NCI-H526 (cell line): ENCODE measurements around the gene PTGS1.

ENCODE experiments used
- DNase-seq, 2 experiments: peaks; one replicate each; lab custom pipeline; 2025; lab: John Stamatoyannopoulos, UW

The PTGS1 gene

DNA sequence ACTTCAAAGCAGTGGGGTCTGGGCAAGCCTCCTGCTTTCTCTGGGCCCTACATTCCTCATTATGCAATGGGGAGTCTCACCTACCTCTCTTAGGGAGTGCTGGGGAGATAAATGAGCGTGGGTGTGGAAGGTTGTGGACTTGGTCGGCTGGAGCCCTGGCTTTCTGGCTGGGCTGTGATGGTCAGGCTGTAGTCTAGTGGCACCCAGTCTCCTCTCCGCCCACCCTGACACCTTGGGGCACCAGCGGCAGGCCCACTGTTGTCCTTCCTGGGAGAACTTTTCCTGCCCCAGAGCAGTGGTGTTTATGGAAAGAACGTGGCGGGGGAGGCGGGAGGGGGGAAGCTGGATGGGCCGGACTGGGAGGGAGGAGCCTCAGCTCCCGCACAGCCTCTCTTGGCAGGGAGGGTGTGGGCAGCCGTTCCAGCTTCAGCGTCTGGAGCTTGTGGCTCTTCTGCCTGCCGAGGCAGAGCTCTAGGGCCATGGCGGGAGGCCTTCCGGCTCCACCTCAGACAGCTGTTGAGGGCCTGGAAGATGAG lies 4.1 kb downstream of the PTGS1 start:
- peak; percentile 31 to 82 for DNase-seq

GRCh38 chr9:122376796-122377195 lies 6.0 kb downstream of the PTGS1 start:
- DNase-seq = no peak

DNA sequence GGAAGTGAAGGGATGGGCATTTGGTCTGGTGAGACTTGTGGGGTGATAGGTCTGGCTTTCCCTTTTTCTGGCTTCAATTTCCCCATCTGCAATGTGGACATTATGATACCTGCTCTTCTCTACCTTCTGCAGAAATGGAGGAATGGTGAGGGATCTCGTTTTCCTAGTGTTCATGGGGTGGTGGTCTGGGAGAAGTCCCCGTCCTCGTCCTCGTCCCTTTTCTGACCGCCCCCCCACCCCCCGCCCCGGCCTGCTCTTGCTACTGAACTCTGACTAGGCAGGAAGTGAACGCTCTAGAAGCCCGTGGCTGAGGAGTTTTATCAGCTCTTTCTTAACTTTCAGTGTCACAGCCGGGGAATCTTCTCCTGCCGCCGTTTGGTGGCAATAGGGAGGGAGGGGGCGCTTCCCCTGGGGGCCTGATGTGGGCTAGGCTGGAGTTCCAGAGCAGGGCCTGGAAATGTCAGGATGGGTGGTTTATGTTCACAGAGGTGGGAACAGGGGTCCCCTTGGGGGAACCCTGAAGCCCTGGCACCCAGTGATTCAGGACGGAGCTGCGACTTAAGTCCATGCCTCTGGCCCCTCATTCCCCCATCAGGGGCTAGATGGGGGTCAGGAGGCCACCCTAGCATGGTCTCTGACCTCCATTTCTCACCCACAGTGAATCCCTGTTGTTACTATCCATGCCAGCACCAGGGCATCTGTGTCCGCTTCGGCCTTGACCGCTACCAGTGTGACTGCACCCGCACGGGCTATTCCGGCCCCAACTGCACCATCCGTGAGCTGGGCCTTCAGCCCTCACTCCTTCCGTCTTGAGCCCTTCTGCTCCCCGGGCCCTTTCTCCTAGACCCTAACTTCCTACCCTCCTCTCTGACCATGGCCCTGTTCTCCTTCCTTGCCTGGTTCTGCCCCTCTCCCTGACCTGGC lies 6.7 kb downstream of the PTGS1 start:
- no peak for DNase-seq

DNA sequence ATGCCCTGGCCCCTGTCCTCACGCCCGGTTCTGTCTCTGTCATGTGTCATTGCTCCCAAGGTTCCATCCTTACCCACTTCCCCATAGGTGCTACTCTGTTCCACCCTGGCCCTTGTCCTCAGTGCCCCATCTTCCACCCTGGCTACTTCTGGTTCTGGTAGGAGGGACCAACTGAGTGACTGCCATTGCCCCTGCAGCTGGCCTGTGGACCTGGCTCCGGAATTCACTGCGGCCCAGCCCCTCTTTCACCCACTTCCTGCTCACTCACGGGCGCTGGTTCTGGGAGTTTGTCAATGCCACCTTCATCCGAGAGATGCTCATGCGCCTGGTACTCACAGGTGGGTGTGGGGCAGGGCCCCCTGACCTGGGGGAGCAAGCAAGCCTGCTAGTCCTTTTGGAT lies 7.4 kb downstream of the PTGS1 start:
- DNase-seq = no peak

DNA sequence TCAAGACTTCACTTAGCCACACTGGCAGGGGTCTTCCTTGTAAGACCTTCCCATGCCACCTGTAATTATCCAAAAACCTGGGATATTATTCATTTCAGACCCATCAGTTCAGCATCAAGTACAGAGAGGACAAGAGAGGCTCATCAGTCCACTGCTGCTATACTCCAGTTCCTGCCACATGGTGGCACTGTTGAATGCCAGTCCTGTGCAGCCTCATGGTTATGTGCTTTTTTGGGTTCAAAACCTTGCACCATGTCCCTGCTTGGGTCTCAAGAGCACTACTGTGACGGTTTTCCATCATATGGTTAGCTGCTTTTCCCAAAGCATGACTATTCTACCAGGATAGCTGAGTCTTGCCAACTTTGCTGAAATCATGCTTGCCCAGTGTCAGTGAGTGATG lies 8.5 kb downstream of the PTGS1 start:
- peak in 1 of 2 experiments; percentile 9 for DNase-seq

DNA sequence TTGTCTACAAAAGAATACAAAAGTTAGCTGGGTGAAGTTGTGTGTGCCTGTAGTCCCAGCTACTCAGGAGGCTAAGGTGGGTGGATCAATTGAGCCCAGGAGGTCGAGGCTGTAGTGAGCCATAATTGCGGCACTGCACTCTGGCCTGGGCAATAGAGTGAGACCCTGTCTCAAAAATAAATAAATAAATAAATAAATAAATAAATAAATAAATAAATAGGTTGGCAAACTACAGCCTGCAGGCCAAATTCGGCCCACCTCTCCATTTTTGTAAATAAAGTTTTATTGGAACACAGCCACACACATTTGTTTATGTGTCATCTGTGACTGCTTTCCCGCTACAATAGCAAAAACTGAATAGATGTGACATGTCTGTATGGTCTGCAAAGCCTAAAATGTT lies 9.5 kb downstream of the PTGS1 start:
- no peak for DNase-seq

DNA sequence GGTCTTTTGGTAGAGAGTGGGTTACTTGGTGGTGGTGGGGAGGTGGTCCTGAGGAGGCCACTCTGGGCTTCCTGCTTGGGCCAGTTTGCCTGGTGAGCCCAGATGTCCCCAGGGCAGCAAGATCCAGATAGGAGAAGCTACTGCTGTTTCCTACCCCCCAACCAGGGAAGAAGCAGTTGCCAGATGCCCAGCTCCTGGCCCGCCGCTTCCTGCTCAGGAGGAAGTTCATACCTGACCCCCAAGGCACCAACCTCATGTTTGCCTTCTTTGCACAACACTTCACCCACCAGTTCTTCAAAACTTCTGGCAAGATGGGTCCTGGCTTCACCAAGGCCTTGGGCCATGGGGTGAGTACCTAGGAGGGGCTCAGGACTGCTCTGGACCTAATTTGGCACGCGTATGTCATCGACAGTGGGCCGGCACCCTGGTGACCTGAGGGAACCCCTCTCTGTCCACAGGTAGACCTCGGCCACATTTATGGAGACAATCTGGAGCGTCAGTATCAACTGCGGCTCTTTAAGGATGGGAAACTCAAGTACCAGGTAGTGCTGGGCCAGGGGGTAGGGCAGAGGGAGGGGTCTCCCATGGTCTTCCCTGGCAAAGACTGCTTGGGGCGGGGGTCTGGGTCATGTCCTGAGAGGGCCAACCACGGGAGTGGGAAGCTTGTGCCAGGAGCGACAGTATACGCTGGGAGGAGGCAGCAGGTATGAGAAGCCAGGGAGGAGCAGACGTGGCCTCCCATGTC lies 10.6 kb downstream of the PTGS1 start:
- no peak for DNase-seq

GRCh38 chr9:122382901-122383850 lies 12.4 kb downstream of the PTGS1 start:
- DNase-seq = no peak

GRCh38 chr9:122383992-122384461 lies 13.2 kb downstream of the PTGS1 start:
- DNase-seq = no peak

- DNase-seq = no peak
Measured at GRCh38 chr9:122386311-122386872, 15.6 kb downstream of the PTGS1 start.

- DNase-seq = no peak
Measured at GRCh38 chr9:122387536-122387935, 16.7 kb downstream of the PTGS1 start.

GRCh38 chr9:122389195-122389594 lies 18.4 kb downstream of the PTGS1 start:
- DNase-seq = no peak

GRCh38 chr9:122389799-122390481 lies 19.1 kb downstream of the PTGS1 start:
- DNase-seq = no peak

GRCh38 chr9:122392284-122392683 lies 21.5 kb downstream of the PTGS1 start:
- no peak for DNase-seq

GRCh38 chr9:122392714-122393113 lies 21.9 kb downstream of the PTGS1 start:
- DNase-seq = no peak

- no peak for DNase-seq
Measured at GRCh38 chr9:122393284-122393983, 22.6 kb downstream of the PTGS1 start.

- no peak for DNase-seq
Measured at GRCh38 chr9:122394265-122395125, 23.7 kb downstream of the PTGS1 start.

DNA sequence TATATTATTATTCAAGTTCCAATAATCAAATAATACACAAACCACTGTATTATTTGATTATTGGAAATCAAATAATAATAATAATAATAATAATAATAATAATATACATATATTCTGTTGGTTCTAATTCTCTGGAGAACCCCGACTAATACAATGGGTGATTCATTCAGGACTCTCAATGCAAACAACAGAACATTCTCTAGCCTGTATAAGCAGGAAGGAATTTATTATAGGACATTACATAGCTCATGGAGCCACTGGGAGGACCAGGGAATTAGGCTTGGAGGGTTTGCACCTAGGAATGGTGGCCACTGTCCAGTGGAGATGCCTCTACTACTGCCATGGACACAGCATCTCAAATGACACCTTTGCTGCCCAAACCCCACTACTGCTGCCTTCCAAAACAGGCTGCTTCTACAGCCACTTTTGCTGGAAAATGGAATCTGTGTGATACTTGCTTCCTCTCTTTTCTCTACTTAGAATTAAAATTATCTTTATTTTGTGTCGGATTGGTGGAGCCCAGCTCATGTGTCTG lies 25.9 kb downstream of the PTGS1 start:
- no peak for DNase-seq

- DNase-seq = no peak
Measured at GRCh38 chr9:122397749-122398148, 26.9 kb downstream of the PTGS1 start.
